GM12878 (cell line): ENCODE results near the gene RPL35A. TPM values are rescaled to one million over a fixed set of nuclear protein-coding genes. Genes with fewer than 3 reads are reported as not detected.

ENCODE experiments used
- ATAC-seq: fragments of 200-7000 bp; cut with Tn5 transposase; 3 replicates; pipeline ENCODE4 v1.9.1; 2020; ENCODE audit warnings: mild to moderate bottlenecking, moderate library complexity
- BruUV-seq: library from RNA; stranded (reverse); fragments of 400-500 nt; replicated peaks from 2 replicates; lab custom pipeline; 2021; lab: Mats Ljungman, UMichigan
- CTCF ChIA-PET: fragments of 300-600 bp; sonication (Branson Sonifier 250); formaldehyde crosslinking; extraction: SDS; loops from one replicate; lab custom pipeline; 2021; ENCODE audit warnings: inconsistent platforms; lab: Yijun Ruan, JAX
- POLR2A ChIA-PET: fragments of 350-600 bp; formaldehyde crosslinking; extraction: SDS; loops from one replicate; lab custom pipeline; 2021; ENCODE audit warnings: inconsistent platforms; lab: Charles Lee
- RAD21 ChIA-PET: fragments of 300-600 bp; sonication (Branson Sonifier 250); formaldehyde crosslinking; loops from one replicate; lab custom pipeline; 2023; ENCODE audit warnings: antibody characterized with exemption; ENCODE audit not compliant: unreplicated experiment; lab: Charles Lee
- SMC1A ChIA-PET: fragments of 300-600 bp; sonication (Branson Sonifier 250); formaldehyde crosslinking; loops from one replicate; lab custom pipeline; 2023; ENCODE audit not compliant: unreplicated experiment, uncharacterized antibody; lab: Charles Lee
- DNase-seq: peaks from one replicate; pipeline ENCODE4 v3.0.0-alpha.2; 2011; ENCODE audit warnings: low read depth, low spot score
- FAIRE-seq: peaks from 3 replicates; lab custom pipeline; 2011; peaks lifted over from hg19 to GRCh38; lab: Jason Lieb, UNC
- H2AFZ ChIP-seq: 2 replicates; pipeline ENCODE4 v1.6.0; 2011; ENCODE audit warnings: low read depth, low read length, control low read depth; ENCODE audit not compliant: control insufficient read depth
- H3K27ac ChIP-seq: 2 replicates; pipeline ENCODE4 v1.5.1; 2011; ENCODE audit warnings: control low read depth; ENCODE audit not compliant: control insufficient read depth, insufficient read depth
- H3K27me3 ChIP-seq, 2 experiments: replicated peaks in 1 of 2; 2 replicates each; pipeline versions ENCODE4 v1.6.0 to v1.6.1; 2011; ENCODE audit warnings: low read length in 1 of 2; ENCODE audit not compliant: control insufficient read depth in 2 of 2, insufficient read depth in 2 of 2
- H3K36me3 ChIP-seq, 2 experiments: 2 replicates each; pipeline ENCODE4 v1.5.1; 2011; ENCODE audit warnings: low read length in 1 of 2; ENCODE audit not compliant: control insufficient read depth in 2 of 2, insufficient read depth in 2 of 2
- H3K4me1 ChIP-seq: 2 replicates; pipeline ENCODE4 v1.6.1; 2011; ENCODE audit warnings: mild to moderate bottlenecking, low read length, moderate library complexity, mixed read lengths; ENCODE audit not compliant: control insufficient read depth, insufficient read depth
- H3K4me2 ChIP-seq: 2 replicates; pipeline ENCODE4 v1.6.0; 2011; ENCODE audit warnings: control low read depth; ENCODE audit not compliant: control insufficient read depth, insufficient read depth
- H3K4me3 ChIP-seq: fragments of 200-600 bp; sonication (generic); 2 replicates; pipeline ENCODE4 v1.5.1; 2016
- H3K79me2 ChIP-seq: 2 replicates; pipeline ENCODE4 v1.6.0; 2011; ENCODE audit warnings: low read length; ENCODE audit not compliant: control insufficient read depth, insufficient read depth
- H3K9ac ChIP-seq: 2 replicates; pipeline ENCODE4 v1.8.0; 2011; ENCODE audit warnings: low read length, control low read depth, mixed read lengths; ENCODE audit not compliant: control insufficient read depth, insufficient read depth
- H3K9me3 ChIP-seq: replicated peaks from 3 replicates; pipeline ENCODE4 v1.5.1; 2011; ENCODE audit warnings: mild to moderate bottlenecking, low read length; ENCODE audit not compliant: control insufficient read depth, insufficient read depth
- H4K20me1 ChIP-seq: 2 replicates; pipeline ENCODE4 v1.6.0; 2011; ENCODE audit not compliant: control insufficient read depth, insufficient read depth
- CBFB ChIP-seq: IDR thresholded peaks from 2 replicates; pipeline ENCODE4 v1.6.1; 2016; ENCODE audit warnings: antibody characterized with exemption, low read depth
- CBX3 ChIP-seq: fragments of 200-600 bp; sonication (generic); IDR thresholded peaks from 2 replicates; pipeline ENCODE4 v1.6.1; 2016; ENCODE audit warnings: low read depth, borderline replicate concordance
- CEBPB ChIP-seq, 2 experiments: fragments of 150-350 bp in 1 of 2; IDR thresholded peaks; 2 replicates each; pipeline ENCODE4 v1.6.1; 2012 to 2014; ENCODE audit warnings: low read depth in 2 of 2, low read length in 2 of 2, borderline replicate concordance in 1 of 2, inconsistent platforms in 1 of 2
- CHD2 ChIP-seq: IDR thresholded peaks from 2 replicates; pipeline ENCODE4 v1.6.1; 2011; ENCODE audit warnings: low read depth, low read length, improper control_type of control experiment, borderline replicate concordance
- CHD4 ChIP-seq: fragments of 200-600 bp; sonication (generic); IDR thresholded peaks from 2 replicates; pipeline ENCODE4 v1.6.1; 2016; ENCODE audit warnings: mild to moderate bottlenecking
- FOXM1 ChIP-seq: IDR thresholded peaks from 2 replicates; pipeline ENCODE4 v1.6.1; 2012; ENCODE audit warnings: low read depth, mild to moderate bottlenecking, inconsistent platforms, low read length, moderate library complexity
- JUND ChIP-seq: IDR thresholded peaks from 2 replicates; pipeline ENCODE4 v1.6.1; 2012; ENCODE audit warnings: low read depth, mild to moderate bottlenecking, low read length, improper control_type of control experiment, moderate library complexity
- NFXL1 ChIP-seq: fragments of 450-650 bp; IDR thresholded peaks from 2 replicates; pipeline ENCODE4 v1.6.1; 2017; ENCODE audit warnings: antibody characterized with exemption, mild to moderate bottlenecking, borderline replicate concordance
- PAX5 ChIP-seq: IDR thresholded peaks from 2 replicates; pipeline ENCODE4 v1.6.1; 2011; ENCODE audit warnings: low read depth, low read length, borderline replicate concordance
- REST ChIP-seq: IDR thresholded peaks from 2 replicates; pipeline ENCODE4 v1.6.1; 2012; ENCODE audit warnings: mild to moderate bottlenecking, low read depth, low read length
- SRF ChIP-seq, 2 experiments: IDR thresholded peaks; 2 replicates each; pipeline ENCODE4 v1.6.1; 2011; ENCODE audit warnings: low read depth in 2 of 2, low read length in 2 of 2, mild to moderate bottlenecking in 1 of 2, moderate library complexity in 1 of 2
- STAT1 ChIP-seq: fragments of 450-650 bp; conservative IDR thresholded peaks from 2 replicates; pipeline ENCODE4 v1.6.1; 2014; ENCODE audit warnings: antibody characterized with exemption, mild to moderate bottlenecking
- ZBTB33 ChIP-seq: fragments of 450-650 bp; IDR thresholded peaks from 2 replicates; pipeline ENCODE4 v1.6.1; 2017; ENCODE audit warnings: mild to moderate bottlenecking
- ZNF217 ChIP-seq: fragments of 450-650 bp; IDR thresholded peaks from 2 replicates; pipeline ENCODE4 v1.6.1; 2017; ENCODE audit warnings: antibody characterized with exemption, mild to moderate bottlenecking
- WGBS: methylation state at CpG from one replicate; pipeline ENCODE4 v1.1.6; 2016; ENCODE audit warnings: low lambda C conversion rate; ENCODE audit not compliant: insufficient replicate concordance, insufficient coverage; ENCODE audit errors: missing lambda C conversion rate; 5-methylcytosine and 5-hydroxymethylcytosine counted together
- in situ Hi-C: fragments of 300-500 bp; cut with MboI; formaldehyde crosslinking; loops from 9 replicates; pipeline ENCODE4 v1.14.3; 2018; ENCODE audit warnings: mixed read lengths
- intact Hi-C: fragments of 100-400 bp; cut with micrococcal nuclease; formaldehyde crosslinking; loops from one replicate; pipeline ENCODE4 v1.14.2; 2022; ENCODE audit not compliant: unreplicated experiment
- polyA plus RNA-seq, 11 experiments: library from polyadenylated mRNA; depleted of rRNA in 4 of 11; unstranded in 6 of 11; stranded (reverse) in 5 of 11; fragments of >200 nt; fragmentation: Nextera tagmentation in 4 of 11; fragmentation: Illumina TruSeq in 1 of 11; extraction: Ambion mirVana in 4 of 11; extraction: Trizol in 1 of 11; gene quantifications; 1 replicate in 1 of 11; 2 replicates in 10 of 11; pipeline versions ENCODE4 v1.2.1 to v1.2.3, GENCODE V29; 2011 to 2016; ENCODE audit warnings: inconsistent platforms in 2 of 11, missing spikeins in 2 of 11, low read depth in 1 of 11
- total RNA-seq, 4 experiments: library from RNA; depleted of rRNA in 3 of 4; stranded (reverse); fragments of >200 nt in 3 of 4; fragmentation: Illumina TruSeq in 1 of 4; extraction: Trizol in 1 of 4; gene quantifications; 2 replicates each; pipeline versions ENCODE4 v1.2.1 to v1.2.3, GENCODE V29; 2013 to 2021

Gene RPL35A
- total and polyA plus RNA-seq, 10 of the 15 experiments (the other 5 are each of a cell fraction or from before 2014, with no cell fraction given), result 774 to 3,144 (median 1,843) TPM

GRCh38 chr3:197901626-197902025, 48.4 kb upstream of the RPL35A start:
- FAIRE-seq (no peak), DNase-seq (no peak), ATAC-seq (no peak)
- no TSS peak for BruUV-seq
- H3K4me1 ChIP-seq, result peaks cover 3% of the 10 kb centered on the region; the same call in 1 of the 2 replicates
- ChIA-PET CTCF (no interaction called here), RAD21 (no interaction called here), POLR2A (no interaction called here), SMC1A (no interaction called here)
- H4K20me1 ChIP-seq, result no peaks in the 10 kb centered on the region
- H3K27me3 ChIP-seq, result no peaks in the 10 kb centered on the region
- no peak overlapping the region for H2AFZ ChIP-seq
- TF ChIP-seq JUND (no peak), CBFB (no peak), PAX5 (no peak), CBX3 (no peak), REST (no peak), CHD2 (no peak), NFXL1 (no peak), ZBTB33 (no peak), STAT1 (no peak), CEBPB (IDR thresholded peaks at IDR 0.05; ENCODE audit: borderline replicate concordance in 1 of 2, low read depth in 2 of 2, low read length in 2 of 2) (no peak), SRF (IDR thresholded peaks at IDR 0.05; ENCODE audit: low read depth in 2 of 2, low read length in 2 of 2) (no peak), FOXM1 (no peak), CHD4 (no peak), ZNF217 (no peak)
- in situ Hi-C loops (no loop called here), intact Hi-C loops (no loop called here)
- H3K79me2 ChIP-seq, result no peaks in the 10 kb centered on the region
- no peaks in the 10 kb centered on the region; a peak in 1 of 4 replicates for H3K36me3 ChIP-seq
- no peak overlapping the region for H3K9ac ChIP-seq
- no peaks in the 10 kb centered on the region for H3K9me3 ChIP-seq
- H3K4me2 ChIP-seq, result no peak overlapping the region
- no peak overlapping the region for H3K27ac ChIP-seq
- WGBS, result 82% methylated on average over 4 of the region's 4 CpGs
- no peak overlapping the region for H3K4me3 ChIP-seq
